HG02623 (cell line): Measurements from ENCODE around the gene LGI2.

Experiments
- ATAC-seq: cut with Tn5 transposase; IDR thresholded peaks from one replicate; pipeline ENCODE4 v1.9.1; 2021; ENCODE audit warnings: moderate library complexity; ENCODE audit not compliant: unreplicated experiment

LGI2 gene

DNA sequence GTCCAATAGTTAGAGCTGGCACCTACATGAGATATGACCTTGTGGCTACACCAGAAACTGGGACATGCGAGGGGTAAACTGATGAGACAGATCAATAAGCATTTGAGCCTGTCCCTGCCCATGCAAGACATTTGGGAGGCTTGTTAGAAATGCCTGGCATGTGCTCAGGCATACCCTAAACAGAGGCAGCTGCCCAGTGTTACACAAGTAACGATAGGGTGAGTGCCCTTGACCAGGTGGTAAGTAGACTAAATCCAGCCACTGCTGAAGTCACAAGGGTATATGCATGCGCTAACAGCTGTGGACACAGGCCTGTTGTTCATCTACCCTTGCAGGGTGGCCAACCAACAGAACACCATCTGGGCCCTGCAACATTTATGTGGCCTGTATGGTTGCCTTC lies 61.8 kb downstream of the LGI2 start:
- ATAC-seq: no peak

DNA sequence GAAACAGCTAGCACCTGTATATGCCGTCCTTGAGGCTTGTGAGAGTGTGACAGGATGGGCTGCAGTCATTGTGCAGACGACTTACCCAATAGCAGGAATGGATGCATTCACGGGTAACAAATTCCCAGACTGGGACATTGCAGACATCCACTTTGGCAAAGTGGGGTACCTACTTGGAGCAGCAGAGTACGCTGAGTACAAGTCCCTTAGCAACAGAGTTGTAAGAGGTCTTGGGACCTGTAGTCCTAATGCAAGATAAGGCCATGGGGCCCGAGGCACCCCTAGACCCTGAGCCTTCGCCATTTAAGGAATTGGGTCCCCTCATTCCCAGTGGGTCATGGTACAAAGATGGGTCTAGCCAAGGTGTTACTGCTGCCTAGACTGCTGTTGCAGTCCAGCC lies 62.5 kb downstream of the LGI2 start:
- ATAC-seq: no peak

DNA sequence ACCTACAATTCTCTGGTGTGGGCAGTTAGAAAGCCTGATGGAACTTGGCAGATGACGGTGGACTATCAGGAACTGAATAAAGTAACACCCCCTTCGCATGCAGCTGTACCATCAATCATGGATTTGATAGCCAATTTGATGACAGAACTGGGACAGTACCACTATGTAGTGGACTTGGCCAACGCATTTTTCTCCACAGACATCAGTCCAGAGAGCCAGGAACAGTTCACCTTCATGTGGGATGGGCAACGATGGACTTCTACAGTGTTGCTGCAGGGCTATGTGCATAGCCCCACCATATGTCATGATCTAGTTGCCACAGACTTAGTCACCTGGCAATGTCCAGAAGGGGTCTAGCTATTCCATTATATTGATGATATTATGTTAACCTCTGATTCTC lies 63.4 kb downstream of the LGI2 start:
- no peak for ATAC-seq

DNA sequence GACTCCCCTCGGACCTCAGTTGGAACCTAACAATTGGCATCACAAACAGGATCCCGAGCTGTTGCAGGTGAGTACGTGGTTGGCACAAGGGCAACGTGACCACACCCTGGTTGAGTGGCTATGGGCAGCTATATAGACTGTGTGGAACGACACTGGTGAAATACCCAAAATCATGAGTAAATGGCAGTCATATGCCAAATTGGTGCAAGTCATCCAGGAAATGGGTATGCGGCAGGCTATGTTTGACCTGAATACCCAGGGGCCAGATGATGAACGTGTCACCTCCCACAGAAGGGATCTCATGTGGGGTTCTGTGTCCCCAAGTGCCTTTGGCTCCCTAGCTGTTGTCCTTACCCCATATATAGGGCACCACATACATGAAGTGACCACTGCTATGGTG lies 64.7 kb downstream of the LGI2 start:
- no peak for ATAC-seq

DNA sequence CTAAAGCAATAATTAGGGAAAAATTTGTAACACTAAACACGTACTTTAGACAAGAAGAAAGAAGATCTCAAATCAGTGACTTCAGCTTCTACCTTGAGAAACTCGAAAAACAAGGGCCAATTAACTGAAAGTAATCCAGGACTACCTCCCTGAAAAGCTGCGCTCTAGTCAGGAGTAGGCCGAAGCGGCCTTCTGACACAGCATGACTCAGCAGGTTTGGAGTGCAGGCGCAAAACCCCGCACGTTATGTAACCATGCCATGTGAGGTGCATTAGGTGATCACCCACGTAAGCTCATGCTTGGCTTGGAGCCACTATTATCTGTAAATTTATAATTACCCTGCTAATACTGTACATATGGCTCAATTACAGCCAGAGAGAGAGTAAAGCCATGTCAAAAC lies 65.1 kb downstream of the LGI2 start:
- no peak for ATAC-seq

DNA sequence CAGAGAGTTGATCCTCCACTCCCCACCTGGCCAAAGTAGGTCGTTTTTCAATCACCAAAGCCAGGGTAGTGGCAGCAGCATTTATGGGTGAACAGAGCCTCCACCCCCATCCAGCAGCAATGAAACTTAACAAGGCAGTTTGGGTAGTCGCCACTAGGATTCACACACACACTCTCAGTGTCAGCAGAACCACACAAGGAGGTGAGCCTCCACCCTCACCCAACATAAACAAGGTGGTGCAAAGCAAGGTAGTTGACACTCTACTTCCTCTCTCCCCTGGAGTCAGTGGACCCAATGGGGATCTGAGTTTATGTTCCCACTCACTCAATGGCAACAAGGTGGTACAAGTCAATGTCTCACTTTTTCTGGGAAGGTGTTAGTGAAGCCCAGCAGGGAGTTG lies 67.5 kb downstream of the LGI2 start:
- no peak for ATAC-seq

DNA sequence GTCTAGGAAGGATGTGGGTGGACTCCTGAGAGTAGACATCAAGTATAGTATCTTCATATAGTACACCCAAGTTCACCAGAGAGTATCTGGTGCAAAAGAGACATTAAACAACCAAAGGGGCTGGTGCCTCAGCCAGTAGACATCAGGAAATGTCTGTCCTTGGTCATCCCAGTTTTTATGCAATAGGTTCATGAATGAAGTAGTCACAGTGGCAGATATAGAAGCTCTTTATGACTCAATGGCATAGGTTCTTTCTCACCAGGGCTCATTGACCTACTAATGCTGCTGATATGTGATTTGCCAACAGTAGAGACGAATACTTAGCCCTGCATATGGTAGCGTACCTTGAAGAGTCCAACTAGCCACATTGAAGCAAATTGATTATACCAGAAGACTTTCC lies 72.9 kb downstream of the LGI2 start:
- no peak for ATAC-seq

DNA sequence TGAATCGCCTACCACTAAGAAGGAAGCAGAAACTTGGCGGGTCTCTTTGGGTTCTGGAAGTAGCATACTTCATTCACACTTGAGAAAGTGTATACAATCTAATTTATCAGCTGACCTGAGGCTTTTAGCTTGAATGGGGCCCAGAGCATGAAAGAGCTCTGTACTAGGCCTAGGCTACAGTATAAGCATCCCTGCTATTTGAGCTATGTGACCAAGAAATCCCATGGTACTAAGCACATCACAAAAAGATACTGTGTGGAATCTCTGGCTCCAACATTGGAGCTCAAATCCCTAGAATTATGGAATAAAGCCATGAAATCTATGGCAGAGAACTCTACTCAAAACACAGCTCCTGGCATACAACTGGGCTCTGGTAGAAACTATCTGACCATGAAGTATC lies 74.0 kb downstream of the LGI2 start:
- no peak for ATAC-seq

DNA sequence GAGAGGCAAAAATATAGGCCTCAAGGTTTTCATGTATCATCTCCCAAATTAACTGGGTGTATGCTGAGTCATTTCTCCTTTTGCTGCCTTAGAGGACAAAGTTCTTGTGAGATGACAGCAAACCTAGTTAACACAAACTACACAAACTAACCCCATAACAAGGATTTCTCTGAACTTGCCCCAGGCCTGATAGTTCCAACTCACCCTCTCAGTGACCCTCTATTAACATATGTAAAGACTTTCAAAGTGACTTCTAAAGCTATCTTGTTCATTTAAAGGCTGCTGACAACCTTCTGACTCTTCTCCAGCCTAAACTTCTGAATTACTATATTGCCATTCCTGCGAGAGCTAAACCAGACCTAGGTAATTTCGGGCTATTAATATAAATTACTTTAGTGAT lies 74.7 kb downstream of the LGI2 start:
- ATAC-seq: no peak

DNA sequence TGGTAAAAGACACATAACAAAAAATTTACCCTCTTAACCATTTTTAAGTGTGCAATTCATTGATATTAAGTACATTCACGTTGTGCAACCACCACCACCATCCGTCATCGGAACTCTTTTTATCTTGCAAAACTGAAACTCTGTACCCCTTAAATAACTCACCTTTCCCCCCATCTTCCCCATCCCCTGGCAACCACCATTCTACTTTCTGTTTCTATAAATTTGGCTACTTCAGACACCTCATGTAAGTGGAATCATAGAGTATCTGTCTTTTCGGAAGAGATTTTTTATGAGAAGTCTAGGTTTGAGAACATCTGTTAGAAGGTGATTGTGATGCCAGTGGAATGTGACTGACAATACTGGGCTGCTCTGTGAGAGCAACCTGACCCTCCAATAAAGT lies 78.1 kb downstream of the LGI2 start:
- ATAC-seq: no peak

DNA sequence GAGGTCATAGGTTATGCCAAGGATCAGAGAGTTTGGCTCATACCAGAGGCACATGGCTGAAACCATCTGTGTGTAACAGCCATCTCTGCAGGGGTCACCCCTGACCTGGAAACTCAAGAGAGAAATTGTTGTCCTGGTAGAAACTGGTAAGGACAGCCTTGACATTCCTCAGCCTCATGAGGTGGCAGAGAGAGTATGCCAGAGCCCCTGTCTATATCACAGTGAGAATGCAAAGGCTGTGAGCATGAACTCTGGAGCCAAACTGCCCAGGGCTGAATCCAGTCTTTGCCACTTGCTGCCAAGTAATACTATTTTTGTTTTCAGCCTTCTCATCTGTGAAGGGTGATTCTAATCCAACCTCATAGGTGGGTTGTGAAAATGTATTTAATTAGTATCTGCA lies 80.8 kb downstream of the LGI2 start:
- no peak for ATAC-seq
